Kidney glomerular epithelial cell (primary cell): ENCODE data around the gene NUP85.
"Not testable (repeated sequence)": the region's sequence is repeated elsewhere in the genome, so short reads cannot be mapped to it uniquely, and the experiment has no call there.

Source experiments
- DNase-seq: peaks from one replicate; lab custom pipeline; 2025; lab: John Stamatoyannopoulos, UW

Gene NUP85

DNA sequence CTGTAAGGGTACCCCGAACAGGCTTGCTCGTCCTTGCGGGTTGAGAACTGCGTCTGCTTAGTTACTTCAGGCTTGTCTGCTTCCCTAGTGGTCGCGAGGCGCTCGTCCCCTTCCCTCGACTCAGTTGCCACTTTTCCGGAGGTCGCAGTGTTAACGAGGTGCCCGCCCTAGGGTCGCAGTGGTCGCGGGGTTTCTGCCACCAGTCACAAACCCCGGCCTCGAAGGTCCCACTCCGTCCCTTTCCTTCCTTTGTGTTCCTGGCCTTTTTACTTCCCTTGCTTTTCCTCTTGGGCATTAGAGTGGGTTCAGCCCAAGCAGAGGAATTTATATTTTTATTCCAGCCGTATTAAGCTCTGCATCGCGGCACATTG lies 299 bp downstream of the NUP85 start:
- no peak for DNase-seq

DNA sequence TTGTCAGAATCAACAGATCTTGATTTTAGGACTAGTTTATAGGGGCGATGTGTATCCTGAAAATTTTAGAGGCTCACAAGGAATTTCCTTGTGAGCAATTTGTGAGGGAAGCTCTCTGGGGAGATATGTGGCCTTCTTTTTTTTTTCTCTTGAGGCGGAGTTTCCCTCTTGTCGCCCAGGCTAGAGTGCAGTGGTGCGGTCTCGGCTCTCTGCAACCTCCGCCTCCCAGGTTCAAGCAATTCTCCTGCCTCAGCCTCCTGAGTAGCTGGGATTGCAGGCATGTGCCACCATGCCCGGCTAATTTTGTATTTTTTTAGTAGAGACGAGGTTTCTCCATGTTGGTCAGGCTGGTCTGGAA lies 1.6 kb downstream of the NUP85 start:
- DNase-seq = not testable (repeated sequence)

DNA sequence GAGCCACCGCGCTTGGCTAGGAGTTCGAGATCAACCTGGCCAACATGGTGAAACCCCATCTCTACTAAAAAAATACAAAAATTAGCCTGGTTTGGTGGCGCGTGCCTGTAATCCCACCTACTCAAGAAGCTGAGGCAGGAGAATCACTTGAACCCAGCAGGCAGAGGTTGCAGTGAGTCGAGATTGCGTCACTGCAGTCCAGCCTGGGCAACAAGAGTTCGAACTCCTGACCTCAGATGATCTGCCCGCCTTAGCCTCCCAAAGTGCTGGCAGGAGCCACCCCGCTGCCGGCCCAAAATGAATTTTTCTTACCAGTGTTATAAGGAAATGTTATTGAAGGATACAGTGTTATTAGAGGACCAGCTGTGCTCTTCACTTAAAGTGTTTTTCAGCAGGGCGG lies 2.3 kb downstream of the NUP85 start:
- DNase-seq = no peak

DNA sequence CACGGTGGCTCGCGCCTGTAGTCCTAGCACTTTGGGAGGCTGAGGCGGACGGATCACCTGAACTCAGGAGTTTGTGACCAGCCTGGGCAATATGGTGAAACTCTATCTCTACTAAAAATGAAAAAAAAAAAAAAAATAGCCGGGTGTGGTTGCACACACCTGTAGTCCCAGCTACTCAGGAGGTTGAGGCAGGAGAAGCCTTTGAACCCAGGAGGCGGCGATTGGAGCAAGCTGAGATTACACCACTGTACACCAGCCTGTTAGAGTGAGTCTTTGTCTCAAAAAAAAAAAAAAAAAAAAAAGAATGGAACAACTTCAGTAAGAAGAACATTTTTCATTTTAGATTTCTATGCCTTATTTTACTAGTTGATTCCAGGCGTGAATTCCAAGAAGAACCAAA lies 2.7 kb downstream of the NUP85 start:
- DNase-seq = no peak

DNA sequence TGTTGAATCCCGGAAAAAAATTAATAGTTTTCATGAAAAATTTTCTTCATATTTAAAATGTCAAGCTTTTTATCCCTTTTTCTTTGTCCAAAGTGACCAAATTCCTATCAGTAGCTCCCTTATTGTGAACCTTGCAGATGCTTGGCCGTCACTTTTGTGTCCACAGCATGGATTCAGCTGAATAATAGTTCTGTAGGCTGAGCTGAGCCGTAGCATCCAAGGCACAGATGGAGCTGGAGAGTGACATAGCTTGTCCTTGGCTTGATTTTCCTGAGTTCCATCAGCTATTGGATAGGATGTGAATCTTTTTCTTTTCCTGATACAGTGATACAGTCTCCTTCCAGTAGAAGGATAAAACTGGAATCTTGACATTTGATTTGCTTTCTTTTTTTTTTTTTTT lies 3.6 kb downstream of the NUP85 start:
- no peak for DNase-seq

DNA sequence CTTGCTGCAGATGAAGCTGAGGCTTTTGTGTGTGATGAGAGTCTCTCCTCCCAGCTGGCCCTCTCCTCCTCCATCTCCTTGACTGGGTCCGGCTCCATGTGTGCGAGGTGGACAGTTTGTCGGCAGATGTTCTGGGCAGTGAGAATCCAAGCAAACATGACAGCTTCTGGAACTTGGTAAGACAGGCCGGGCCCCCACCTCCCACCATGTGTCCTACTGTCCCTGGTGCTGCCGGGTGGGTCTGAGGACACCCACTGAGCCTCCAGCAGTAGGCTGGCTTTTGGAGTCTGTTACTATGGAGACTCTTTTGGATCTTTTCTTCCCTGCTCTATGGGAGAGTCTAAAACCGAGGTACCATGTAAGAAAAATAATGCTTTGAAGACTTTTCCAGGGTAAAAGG lies 12.7 kb downstream of the NUP85 start:
- no peak for DNase-seq

DNA sequence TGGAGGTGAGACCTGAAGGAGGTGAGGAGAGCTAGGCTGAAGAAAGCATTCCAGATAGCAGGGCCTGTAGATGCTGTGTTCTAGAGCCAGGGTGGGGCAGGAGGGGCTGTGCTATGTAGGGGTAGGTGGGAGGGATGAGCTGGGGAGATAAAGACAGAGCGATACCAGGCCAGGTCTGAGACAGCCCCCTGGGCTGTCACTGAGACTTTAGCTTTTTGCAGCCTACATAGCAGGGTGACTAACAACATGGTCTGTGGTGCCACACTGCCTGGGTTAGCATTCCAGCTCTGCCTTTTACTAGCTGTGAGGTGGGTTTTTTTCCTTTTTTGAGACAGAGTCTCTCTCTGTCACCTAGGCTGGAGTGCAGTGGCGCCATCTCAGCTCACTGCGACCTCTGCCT lies 14.3 kb downstream of the NUP85 start:
- no peak for DNase-seq

DNA sequence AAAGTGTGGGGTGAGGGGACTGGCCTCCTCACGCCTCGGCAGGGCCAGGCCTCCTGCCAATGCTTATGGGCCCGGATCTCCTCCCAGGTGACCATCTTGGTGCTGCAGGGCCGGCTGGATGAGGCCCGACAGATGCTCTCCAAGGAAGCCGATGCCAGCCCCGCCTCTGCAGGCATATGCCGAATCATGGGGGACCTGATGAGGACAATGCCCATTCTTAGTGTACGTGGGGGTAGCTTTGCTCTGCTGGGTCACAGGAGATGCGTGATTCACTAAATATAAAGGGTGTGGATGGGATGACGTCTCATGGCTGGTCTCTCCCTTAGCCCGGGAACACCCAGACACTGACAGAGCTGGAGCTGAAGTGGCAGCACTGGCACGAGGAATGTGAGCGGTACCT lies 19.5 kb downstream of the NUP85 start:
- no peak for DNase-seq

DNA sequence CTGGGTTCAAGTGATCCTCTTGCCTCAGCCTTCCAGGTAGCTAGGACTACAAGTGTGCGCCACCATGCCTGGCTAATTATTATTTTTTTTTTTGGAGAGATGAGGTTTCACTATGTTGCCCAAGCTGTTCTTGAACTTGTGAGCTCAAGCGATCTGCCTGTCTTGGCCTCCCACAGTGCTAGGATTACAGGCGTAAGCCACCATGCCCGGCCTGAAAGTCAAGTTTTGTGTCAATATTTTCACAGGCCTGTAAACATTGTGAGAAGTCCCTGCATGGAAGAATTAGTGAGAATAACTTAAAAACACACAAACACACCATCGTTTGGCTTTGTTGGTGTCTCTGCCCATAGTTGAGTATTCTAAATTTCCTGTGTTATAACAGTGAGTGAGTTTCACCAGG lies 22.2 kb downstream of the NUP85 start:
- DNase-seq = no peak

DNA sequence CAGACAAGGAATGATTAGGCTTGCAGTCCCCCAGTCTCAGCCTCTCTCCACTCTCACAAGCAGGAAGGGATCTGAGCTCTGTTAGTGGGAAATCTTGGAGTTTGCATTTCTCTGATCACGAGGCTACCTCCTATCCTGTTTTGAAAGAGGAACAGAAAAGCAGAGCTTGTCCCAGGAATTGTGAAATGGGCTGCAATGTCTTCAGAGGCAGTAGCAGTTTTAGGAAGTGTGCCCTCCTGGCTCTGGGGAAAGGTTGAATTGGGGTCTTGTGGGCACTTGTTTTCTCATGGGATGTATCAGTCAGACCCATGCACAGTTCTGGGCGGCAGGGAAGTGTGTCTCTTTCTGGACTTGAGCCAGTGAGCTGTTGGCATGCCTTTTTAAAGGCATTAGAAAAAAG lies 22.8 kb downstream of the NUP85 start:
- DNase-seq = no peak

DNA sequence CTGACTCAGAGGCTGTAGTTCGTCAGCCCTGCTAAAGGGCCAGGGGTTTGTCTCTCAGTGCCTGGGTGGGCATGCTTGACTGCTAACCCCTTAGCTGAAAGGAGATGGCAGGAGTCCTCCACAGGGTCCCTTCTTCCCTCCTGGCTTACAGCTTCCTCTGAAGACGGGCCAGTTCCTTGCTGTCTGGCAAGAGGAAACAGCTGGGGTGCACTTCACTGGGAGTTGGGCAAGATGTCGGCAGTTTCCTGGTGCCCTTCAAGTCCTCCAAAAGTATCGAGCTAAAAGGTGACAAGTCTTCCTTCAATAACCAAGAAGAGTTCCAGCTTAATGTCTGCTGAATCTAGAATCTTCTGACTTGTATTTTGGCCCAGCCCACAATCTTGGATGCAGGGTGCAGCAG lies 23.4 kb downstream of the NUP85 start:
- DNase-seq = no peak

DNA sequence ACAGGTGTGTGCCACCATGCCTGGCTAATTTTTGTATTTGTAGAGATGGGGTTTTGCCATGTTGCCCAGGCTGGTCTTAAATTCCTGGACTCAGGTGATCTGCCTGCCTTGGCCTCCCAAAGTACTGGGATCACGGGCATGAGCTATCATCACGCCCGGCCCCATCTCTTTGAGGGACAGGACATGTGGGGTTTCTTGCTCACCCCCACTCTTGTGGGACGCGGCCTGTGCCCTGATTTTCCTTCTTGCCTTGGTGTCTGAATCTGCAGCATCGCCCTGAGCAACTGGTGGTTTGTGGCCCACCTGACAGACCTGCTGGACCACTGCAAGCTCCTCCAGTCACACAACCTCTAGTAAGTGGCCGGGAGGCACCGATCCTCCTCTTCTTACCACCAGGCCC lies 25.6 kb downstream of the NUP85 start:
- no peak for DNase-seq

DNA sequence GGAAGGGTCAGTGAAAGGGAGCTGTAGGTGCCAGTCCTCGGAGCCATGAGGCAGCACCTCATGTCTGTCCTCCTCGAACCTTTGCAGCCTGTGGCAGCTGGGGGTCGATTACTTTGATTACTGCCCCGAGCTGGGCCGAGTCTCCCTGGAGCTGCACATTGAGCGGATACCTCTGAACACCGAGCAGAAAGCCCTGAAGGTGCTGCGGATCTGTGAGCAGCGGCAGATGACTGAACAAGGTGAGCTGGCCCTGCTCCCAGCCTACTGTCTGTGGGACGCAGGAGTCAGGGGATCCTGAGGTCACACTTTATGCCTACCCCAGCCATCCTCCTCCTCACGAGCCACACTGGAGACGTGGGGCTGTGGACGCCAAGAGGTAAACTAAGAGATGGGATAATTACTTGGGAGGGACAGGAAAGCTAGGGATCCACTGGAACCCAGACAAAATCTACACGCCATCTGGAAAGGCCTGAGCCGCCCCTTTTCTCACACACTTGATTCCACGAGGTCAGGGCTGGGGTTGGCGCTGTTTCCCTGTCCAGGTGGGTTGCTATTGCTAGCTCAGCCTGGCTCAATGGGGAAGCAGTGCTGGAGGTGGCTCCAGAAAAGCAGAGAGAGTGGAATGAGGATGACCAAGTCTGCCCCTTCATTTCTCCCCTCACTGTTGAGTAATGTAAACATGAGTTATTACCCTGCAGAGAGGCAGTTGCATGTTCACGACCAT lies 26.4 kb downstream of the NUP85 start:
- no peak for DNase-seq

DNA sequence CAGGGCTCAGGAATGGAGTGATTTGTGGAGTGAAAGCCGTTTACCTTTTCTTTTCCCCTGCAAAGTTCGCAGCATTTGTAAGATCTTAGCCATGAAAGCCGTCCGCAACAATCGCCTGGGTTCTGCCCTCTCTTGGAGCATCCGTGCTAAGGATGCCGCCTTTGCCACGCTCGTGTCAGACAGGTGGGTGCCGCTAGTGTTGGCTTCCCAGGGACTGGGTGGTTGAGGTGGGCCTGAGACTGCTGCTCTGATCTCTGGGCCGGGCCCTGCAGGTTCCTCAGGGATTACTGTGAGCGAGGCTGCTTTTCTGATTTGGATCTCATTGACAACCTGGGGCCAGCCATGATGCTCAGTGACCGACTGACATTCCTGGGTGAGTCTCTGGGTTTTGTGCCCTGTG lies 27.3 kb downstream of the NUP85 start:
- DNase-seq = no peak

DNA sequence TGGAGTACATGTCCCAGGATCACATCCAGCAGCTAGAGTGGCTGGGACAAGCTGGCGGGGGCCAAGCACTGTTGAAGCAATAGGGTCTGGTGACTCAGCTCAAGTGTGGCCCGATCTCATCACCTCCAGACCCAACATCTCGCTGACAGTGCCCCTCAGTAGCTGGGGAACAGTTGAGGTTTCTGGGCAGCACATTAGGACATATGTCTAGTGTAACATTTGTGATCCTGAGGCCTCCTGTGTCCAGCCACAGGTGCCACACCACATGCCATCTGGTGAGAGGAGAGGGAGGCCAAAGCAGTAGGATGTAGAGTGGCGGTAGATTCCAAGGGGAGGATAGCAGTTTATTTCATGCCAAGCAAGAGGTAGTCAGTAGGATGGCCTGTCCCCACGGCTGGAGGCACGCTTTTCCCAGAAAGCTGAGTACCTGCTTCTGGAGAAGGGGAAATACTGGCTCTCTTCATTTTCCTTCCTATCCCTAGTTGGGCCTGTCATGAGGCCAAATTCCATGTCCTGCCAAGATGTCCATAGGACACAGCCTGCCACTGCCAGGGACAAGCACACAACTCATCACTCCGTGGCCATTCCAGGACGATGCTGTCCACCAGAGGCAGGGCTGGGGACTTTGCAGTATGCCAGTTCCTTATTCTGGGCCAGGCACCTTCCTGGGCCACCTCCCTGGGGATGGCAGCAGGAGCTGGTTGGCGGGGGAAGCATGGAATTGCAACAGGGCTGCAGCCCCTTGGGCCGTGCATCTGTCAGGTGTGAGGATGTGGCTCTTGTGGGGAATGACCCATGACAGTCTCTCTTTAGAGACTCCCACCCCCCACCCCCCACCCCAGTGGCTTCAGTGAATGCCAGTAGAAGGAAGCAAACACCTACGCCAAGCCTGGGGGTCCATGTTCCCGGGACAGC lies 31.9 kb downstream of the NUP85 start:
- DNase-seq = no peak

DNA sequence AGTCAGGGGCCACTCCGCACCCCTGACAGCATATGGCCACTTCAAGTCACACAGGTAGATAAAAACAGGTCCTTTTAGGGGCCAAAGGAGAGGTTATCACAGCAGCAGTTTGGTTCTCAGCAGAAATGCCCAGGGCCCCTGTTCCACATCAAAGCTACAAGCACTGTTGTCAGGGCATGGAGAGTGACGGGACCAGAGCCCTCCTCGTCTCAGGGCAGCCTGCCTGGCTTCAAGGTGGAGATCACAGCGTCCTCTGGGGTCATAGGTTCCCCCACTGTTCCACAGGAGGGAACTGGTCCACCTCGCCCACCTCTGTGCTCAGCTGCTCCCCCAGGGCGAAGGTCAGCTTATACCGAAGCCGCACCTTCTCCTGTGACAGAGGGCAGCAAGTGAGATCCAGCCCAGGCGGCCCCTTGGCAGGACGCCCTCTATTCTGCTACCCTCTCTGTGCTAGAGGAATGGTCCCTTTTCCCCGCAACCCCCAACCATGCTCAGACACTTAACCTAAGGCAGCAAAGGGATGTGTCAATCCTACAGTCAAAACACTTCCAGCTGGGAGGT lies 32.6 kb downstream of the NUP85 start:
- DNase-seq = no peak

DNA sequence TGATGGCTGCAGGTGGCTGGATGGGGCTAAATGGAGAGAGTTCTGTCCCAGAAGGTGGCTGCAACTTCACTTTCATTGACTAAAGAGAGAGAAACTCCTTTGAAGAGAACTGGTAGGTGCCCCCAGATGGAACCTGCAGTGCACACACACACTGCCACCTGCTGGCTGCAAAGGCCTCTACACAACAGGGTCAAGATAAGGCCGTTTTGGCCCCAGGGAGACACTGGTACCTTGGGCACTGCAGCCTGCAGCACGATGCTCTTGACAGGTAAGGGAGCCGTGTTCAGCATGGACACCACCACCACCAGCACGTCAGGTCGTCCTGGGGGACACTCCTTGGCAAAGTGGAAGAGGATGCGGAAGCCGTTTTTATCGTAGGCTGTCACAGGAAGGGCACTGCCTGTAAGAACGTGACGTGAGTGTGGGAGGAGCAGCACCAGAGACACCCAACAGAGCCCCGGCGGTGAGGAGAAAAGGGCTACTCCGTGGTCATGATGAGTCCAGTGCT lies 33.3 kb downstream of the NUP85 start:
- peak; percentile 31 for DNase-seq

DNA sequence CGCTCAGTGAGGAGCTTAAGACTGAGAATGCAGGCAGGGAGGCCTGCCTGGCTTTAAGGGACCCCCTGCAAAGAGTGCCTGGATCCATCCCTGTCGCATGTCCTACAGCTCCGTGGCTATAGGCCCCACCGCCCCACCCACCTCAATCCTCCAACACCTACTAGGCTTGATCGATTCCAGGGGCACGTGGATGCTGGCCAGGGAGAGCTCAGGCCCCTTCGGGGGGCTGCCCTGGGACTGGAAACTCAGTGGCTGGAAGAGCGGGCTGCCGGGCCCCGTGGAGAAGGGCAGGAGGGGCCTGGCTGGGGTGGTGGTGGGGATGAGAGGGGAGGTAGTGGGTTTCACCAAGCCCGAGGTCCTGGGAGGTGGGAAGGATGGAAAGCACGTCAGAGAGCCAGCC lies 33.7 kb downstream of the NUP85 start:
- no peak for DNase-seq

DNA sequence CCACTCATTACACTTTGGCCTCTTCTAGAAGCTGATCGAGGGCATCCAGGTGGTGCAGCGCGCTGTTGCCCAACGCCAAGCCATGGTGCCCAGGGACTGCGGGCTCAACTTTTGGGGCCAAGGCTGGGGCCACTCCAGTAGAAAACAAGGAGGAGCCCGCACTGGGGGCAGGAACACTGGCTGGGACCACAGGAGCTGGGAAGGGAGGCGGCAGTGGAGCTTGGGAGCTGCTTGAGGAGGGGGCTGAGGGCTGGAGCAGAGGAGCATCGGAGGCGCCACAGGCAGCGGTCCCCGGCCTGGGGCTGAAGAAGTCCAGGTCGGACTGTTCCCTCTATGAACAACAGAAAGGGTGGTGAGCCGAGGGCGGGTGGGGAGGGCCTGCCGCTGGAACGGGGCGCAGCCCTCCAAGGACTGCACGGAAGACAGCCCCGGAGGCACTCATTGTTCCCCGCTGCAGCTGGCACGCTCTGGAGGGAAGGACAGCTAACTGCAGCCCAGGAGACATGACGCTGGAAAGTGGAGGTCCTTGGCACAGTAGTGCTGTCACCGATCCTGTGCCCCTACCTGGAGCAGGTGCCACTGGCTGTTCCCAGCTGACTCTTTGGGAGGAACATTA lies 34.4 kb downstream of the NUP85 start:
- no peak for DNase-seq

DNA sequence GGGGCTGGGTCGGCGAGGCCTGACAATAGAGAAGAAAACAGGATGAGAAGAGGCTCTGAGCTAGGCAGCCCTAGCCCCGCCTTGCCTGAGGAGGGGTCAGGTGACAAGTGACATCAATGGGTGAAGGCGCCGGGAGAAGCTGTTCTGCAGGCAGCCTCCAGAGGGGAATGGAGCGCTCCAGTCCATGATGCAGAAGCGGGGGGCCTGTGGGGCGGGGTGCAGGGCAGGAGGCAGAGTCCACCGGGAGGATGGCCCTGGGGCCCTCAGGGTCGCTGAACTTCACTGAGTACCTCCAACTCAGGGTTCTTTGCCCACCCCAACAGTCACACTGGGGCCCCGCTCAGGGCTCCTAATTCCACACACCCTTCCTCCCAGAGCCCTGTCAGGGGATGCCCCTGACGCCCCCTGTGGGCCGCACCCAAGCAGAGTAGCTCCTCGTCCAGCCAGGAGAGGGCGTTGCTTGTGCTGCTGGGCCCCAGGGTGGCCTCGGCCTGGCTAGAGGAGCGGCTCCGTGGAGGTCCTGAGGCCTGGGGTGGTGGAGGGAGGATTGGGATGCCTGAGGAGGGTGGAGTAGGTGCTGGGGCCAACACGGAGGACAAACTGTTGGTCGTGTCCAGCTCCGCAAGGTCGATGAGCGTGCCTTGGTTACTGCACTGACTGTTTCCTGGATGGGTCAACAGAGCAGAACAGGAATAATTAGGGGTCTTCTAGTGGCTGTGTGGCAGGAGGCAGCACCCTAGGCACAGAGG lies 35.1 kb downstream of the NUP85 start:
- DNase-seq = no peak

DNA sequence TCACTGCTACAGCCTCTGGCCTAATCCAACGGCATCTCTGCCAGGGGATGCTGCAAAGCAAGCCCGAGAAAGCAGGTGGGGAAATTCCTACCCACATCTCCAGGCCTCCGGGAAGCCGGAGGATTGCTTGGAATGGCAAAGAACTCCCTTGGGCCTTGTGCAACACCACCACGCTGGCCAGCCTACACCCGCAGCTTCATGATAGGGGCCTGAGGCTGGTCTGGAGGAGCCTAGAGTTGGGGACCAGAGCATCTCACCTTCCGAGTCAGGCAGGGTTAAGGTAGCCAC lies 35.6 kb downstream of the NUP85 start:
- DNase-seq = no peak

DNA sequence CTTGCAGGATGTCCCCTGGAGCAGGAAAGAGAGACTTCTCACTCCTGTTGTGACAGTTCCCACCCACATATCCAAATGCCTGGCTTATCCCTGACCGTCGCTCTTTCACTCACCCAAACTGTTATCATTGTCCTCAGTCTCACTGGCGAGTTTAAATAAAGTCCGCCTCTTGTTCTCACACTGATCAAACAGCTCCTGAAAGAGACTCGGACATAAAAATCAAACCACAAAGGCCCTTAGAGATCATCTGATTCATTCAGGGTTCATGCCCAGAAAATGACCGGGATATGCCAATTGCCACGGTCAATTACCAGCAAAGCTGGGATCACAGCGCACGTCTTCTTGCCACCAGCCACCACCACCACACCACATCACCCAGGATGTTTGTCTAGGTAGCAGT lies 36.0 kb downstream of the NUP85 start:
- no peak for DNase-seq
